ENCODE data around the gene RBMS3.

RBMS3 gene

GRCh38 chr3:29594261-29594660 lies 313.4 kb downstream of the RBMS3 start:
- TF ChIP-seq, protein P1, sequence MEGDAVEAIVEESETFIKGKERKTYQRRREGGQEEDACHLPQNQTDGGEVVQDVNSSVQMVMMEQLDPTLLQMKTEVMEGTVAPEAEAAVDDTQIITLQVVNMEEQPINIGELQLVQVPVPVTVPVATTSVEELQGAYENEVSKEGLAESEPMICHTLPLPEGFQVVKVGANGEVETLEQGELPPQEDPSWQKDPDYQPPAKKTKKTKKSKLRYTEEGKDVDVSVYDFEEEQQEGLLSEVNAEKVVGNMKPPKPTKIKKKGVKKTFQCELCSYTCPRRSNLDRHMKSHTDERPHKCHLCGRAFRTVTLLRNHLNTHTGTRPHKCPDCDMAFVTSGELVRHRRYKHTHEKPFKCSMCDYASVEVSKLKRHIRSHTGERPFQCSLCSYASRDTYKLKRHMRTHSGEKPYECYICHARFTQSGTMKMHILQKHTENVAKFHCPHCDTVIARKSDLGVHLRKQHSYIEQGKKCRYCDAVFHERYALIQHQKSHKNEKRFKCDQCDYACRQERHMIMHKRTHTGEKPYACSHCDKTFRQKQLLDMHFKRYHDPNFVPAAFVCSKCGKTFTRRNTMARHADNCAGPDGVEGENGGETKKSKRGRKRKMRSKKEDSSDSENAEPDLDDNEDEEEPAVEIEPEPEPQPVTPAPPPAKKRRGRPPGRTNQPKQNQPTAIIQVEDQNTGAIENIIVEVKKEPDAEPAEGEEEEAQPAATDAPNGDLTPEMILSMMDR (IDR thresholded peaks at IDR 0.05; ENCODE audit: control insufficient read depth, extremely low read depth, insufficient read depth), result no peak
- H3K4me3 ChIP-seq (ENCODE audit: low read depth, low read length), result no peak overlapping the region
- DNase-seq (ENCODE audit: low read depth), result no peak

DNA sequence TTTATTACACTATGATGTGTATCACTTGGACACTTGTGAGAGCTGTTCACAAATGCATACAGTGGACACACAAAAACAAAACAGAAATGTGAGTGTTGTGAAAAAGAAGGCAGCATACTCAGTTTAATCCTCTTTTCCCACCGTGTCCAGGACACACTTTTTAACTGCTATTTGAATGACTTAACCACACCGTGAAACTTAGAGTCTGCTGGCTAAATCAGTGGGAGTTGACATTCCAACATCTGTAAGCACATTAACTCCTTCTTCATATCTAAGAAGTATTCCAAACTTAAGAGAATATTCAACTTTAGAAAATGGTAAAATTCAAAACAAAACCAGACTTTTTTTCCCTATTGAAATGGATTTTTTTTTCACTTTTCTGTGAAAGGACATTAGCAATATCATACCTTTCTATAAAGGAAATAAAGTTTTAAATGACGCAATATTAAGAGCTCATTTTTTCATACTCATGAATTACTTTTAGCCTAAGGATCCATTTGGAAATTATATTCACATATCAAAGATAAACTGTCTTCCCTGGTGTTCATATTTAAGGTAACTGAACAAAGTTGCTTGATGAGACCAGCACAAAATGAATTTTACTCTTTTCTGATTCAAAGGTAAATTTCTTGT lies 316.6 kb downstream of the RBMS3 start:
- TF ChIP-seq, protein P1 (IDR thresholded peaks at IDR 0.05; ENCODE audit: control insufficient read depth, extremely low read depth, insufficient read depth), result no peak
- no peak overlapping the region for H3K4me3 ChIP-seq (ENCODE audit: low read depth, low read length)
- no peak for DNase-seq (ENCODE audit: low read depth)

- no peak overlapping the region for H3K4me3 ChIP-seq (ENCODE audit: low read depth, low read length)
- no peak for DNase-seq (ENCODE audit: low read depth)
- TF ChIP-seq, protein P1 (IDR thresholded peaks at IDR 0.05; ENCODE audit: control insufficient read depth, extremely low read depth, insufficient read depth), result no peak
Observed at GRCh38 chr3:29601861-29602585, 321.2 kb downstream of the RBMS3 start.

DNA sequence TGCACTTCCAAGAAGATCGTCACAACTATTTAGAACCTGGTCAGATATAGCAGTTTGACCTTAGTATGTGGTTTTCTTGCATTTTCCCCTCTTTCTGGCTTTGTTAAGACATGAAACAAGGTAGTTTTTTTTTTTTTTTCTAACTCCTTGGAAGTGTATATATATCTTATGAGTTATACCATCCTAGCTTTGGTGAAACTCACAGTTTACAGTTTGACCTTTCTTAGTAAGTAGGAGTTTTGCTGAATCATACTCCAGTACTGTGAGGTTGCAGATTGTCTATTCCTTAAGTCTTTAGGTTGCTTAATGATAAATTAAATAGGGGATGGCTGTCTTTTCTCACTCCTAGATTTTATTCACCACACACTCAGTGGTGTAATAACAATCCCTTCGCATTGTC lies 325.0 kb downstream of the RBMS3 start:
- DNase-seq (ENCODE audit: low read depth), result no peak
- TF ChIP-seq, protein P1 (IDR thresholded peaks at IDR 0.05; ENCODE audit: control insufficient read depth, extremely low read depth, insufficient read depth), result no peak
- H3K4me3 ChIP-seq (ENCODE audit: low read depth, low read length), result no peak overlapping the region

- no peak overlapping the region for H3K4me3 ChIP-seq (ENCODE audit: low read depth, low read length)
- TF ChIP-seq, protein P1 (IDR thresholded peaks at IDR 0.05; ENCODE audit: control insufficient read depth, extremely low read depth, insufficient read depth), result no peak
- no peak for DNase-seq (ENCODE audit: low read depth)
Observed at GRCh38 chr3:29606416-29606815, 325.5 kb downstream of the RBMS3 start.

DNA sequence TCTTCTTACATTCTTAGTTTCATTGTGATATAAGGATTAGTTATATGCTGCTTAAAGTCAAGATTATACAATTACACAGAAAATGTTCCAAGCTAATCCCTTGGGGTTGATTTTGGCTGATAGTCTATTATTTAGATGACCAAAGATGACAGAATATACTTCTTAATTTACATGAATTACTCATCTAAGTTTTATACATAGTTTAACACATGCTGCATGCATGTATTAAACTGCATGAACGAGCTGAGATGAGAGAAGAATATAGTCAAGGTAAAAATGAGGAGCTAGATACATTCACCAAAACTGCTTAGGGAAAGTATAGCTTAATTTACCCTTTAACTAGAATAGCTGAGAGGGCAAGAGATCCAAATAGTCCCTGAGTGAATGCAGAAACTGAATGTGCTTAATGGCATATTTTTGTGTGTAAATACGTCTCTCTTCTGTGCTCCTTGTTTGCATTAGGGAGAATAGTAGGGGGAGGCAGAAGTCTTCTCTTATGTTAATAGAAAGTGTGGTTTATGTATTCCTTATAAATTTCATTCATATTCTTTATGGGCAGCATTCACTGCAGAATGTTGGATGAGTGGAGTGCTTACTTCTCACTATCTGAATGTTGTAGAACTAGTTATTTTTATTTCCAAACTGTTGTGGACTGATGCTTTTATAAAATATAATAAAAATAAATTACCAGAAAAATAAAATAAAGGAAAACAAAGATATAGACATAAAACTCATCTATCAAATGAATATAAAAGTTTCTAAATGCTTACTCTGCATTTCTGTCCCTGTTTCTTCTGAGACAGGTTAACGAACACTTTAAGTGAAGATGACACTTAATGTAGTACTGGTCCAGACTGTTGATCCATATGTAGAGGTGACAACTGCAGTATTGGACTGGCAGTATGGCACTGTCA lies 327.8 kb downstream of the RBMS3 start:
- H3K4me3 ChIP-seq (ENCODE audit: low read depth, low read length), result no peak overlapping the region
- DNase-seq (ENCODE audit: low read depth), result no peak
- TF ChIP-seq, protein P1 (IDR thresholded peaks at IDR 0.05; ENCODE audit: control insufficient read depth, extremely low read depth, insufficient read depth), result no peak

Measured in LNCaP clone FGC (cell line).